Hypothalamus (tissue), 51 donors: ENCODE data around the gene SPTBN5.
"Not testable (repeated sequence)": the region's sequence is repeated elsewhere in the genome, so short reads cannot be mapped to it uniquely, and the experiment has no call there.

Experiments used
- DNase-seq, 51 donors: peaks; one replicate each; lab custom pipeline; 2025; lab: John Stamatoyannopoulos, UW

SPTBN5 gene

GRCh38 chr15:41850482-41851166 lies 43.2 kb downstream of the SPTBN5 start:
- no peak for DNase-seq

DNA sequence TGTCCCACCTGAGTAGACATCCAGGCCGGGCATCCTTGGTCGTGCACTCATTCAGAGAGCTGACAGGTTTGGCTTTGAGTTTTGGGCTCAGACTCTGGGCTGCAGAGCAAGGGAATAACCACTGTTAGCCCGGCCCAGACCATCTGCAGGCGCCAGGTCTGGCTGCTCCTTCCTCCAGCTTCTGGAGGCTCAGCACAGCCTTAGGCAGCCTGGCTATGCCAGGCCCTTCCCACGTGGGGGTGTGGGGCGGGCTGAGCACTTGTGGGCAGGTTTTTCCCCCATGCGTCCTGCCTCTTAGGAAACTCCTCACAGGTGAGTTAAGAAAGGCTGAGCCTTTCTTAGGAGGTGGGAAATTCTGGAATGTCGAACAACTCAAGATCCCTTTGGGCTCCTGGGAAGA lies 44.0 kb downstream of the SPTBN5 start:
- no peak for DNase-seq

DNA sequence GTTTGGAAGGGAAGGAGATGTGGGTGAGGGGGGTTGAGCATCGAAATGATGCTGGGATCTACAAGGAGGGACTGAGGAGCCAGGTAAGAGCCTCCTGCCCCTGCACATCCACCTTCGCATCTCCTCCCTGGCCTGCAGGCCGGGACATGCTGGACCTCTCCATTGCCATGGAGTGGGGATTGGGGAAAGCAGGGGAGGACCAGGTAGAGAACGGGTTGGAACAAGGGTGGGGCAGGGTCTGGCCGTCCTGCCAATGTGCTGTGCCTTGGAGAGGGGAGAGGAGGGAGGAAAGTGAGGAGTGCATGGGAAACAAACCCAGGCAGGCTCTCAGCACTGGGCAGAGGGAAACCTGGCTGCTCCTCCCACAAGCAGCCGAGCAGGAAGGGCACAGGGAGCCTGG lies 44.6 kb downstream of the SPTBN5 start:
- no peak for DNase-seq

- DNase-seq, result no peak
Measured at GRCh38 chr15:41848631-41849030, 45.2 kb downstream of the SPTBN5 start.

DNA sequence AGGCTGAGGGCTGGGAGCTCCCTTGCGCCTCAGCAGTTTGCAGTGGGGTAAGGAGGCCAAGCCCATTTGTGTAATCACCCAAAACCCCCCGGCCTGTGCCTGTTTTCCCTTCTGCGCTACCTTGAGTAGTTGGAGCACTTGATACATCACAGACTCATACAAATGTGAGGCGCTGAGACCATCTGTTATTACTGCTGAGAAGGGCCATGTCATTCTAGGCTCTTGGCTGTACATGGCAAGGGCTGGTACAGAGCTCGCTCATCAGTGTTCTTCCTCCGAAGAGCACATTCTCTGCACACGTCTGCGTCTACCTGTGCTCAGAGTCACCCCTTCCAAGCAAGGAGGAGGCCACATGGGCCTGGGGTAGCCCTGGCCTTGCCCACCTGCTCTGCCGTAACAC lies 45.9 kb downstream of the SPTBN5 start:
- no peak for DNase-seq

DNA sequence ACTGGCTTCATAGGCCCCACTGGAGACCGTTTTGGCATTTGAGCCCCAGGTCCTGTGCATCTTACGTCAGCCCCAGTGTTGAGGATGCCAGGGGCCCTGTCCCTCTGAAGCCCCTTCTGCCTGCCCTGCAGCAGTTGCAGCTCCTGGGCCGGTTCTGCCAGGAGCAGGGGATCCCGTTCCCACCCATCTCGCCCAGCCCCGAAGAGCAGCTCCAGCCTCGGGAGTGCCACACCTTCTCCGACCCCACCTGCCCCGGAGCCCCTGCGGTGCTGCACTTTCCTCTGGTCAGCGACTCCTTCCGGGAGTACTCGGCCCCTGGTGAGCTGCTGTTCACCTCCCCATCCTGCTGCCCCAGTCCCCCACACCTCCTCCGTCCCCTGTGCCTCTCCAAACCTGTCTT lies 46.6 kb downstream of the SPTBN5 start:
- no peak for DNase-seq

- DNase-seq, result no peak
Measured at GRCh38 chr15:41844814-41845213, 49.0 kb downstream of the SPTBN5 start.

DNA sequence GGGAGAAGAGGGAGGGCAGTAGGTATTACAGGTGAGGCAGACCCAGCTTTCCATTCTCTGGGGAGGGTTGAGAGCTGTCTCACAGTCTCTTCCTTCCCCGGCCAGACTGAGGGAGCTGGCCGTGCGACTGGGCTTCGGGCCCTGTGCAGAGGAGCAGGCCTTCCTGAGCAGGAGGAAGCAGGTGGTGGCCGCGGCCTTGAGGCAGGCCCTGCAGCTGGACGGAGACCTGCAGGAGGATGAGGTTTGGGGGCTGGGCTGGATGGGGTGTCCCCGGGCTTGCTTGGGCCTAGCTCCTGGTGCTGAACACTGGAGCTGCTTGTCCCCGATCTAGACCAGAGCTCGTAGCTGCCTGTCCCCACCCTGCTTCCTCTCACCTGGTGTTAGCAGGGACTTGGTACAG lies 50.3 kb downstream of the SPTBN5 start:
- no peak for DNase-seq

DNA sequence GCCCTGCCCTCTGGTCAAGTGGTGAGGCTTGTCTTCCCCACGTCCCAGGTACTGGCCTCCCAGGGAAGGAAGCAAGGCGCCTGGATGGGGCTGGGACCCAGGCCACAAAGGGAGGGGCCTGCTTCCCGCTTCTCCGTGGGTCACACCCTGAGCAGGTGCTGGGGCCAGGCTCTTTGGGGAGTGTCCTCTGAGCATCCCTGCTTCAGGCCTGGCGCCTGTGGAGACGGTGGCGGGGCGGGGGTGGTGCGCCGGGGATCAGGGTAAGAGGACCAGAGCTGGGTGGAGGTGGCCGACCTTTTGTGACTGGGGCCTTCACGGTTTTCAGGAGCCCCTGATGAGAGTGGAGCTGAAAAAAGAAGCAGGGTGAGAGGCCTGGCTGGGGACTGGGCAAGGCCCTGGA lies 51.6 kb downstream of the SPTBN5 start:
- no peak for DNase-seq

- no peak for DNase-seq
Measured at GRCh38 chr15:41841131-41841530, 52.7 kb downstream of the SPTBN5 start.

DNA sequence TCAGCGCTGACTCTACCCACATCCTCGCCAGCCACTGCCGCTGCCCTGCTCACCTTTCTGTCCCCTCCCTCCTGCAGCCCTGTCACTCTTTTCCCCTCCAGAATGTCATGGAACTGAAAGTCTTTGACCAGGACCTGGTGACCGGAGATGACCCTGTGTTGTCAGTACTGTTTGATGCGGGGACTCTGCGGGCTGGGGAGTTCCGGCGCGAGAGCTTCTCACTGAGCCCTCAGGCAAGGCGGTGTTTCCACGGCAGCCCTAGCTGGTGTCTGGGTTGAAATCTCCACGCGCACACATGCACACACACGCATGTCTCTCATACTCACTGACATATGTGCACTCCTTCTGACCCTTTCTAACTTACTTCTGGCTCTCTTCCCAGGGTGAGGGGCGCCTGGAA lies 53.2 kb downstream of the SPTBN5 start:
- DNase-seq, result no peak

GRCh38 chr15:41839781-41840491 lies 53.9 kb downstream of the SPTBN5 start:
- DNase-seq, result no peak

DNA sequence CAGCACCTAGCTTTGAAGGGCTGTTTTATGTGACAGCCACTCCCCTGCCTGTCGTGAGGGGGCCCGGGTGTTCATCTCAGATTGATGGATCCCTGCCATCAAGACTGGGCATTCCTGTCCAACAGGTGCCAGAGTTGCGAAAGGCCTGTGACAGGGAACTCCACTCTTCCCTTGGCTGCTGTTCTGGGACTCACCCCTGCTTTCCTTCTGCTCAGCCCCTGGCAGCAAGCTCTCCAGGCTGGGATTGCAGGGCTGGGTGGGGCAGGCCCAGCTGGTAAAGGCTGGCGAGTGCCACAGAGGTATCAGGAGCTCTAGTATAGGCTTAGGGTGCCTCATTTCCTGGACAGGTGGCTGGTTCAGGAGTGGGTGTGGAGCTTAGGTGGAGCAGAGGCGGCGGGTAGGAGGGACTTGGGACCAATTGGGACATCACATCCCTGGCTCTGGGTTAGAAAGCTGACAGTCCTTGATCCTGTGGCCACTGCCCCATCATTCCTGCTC lies 55.4 kb downstream of the SPTBN5 start, which contains the start of gene PLA2G4B:
PLA2G4B (plus strand) TSS at position 448 of the 498 bp plus-strand sequence. CDS start 67 bp downstream, outside the sequence.
- no peak for DNase-seq

- DNase-seq, result no peak
Measured at GRCh38 chr15:41836713-41837454, 57.0 kb downstream of the SPTBN5 start.

GRCh38 chr15:41836073-41836472 lies 57.8 kb downstream of the SPTBN5 start:
- no peak for DNase-seq

GRCh38 chr15:41834096-41834495 lies 59.8 kb downstream of the SPTBN5 start:
- DNase-seq, result no peak

- no peak for DNase-seq
Measured at GRCh38 chr15:41832875-41833274, 61.0 kb downstream of the SPTBN5 start.

GRCh38 chr15:41832208-41832607 lies 61.6 kb downstream of the SPTBN5 start:
- DNase-seq, result no peak

DNA sequence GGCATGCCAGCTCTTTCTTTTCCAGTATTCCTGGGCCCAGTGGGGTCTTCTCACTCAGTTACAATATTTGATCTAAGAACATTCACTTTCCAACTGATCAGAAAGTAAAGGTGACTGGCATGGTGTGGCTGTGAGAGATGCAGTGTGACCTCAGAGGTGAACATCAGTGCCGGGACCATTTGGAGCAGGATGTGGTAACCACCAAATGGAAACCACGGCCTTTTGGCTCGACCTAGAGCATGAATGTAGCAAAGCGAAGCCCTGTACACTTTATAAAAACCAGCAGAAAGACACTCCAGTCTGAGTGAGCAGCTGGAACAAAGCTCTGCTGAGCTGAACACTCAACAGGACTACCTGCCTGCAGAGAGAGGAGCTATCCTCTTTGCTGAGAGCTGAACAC lies 62.6 kb downstream of the SPTBN5 start:
- not testable (repeated sequence) for DNase-seq

GRCh38 chr15:41829959-41830646 lies 63.8 kb downstream of the SPTBN5 start:
- no peak for DNase-seq

GRCh38 chr15:41828807-41829141 lies 65.1 kb downstream of the SPTBN5 start:
- peak in 1 of 51 donors; percentile 47 for DNase-seq
